ENCODE measurements around the gene YBX2. TPM values are rescaled to one million over a fixed set of nuclear protein-coding genes. Genes with fewer than 3 reads are reported as not detected.

The YBX2 gene
- total RNA-seq, 1 donor from 2014 or later: 14.6 TPM

- H3K4me3 Mint-ChIP-seq (ENCODE audit: unreplicated experiment): peak overlapping the region; percentile 65
- no peaks in the 10 kb centered on the region for H3K9me3 Mint-ChIP-seq (ENCODE audit: unreplicated experiment)
- H3K27ac Mint-ChIP-seq (ENCODE audit: unreplicated experiment): peak overlapping the region; percentile 86
- DNase-seq (ENCODE audit: low spot score): no peak
- peaks cover 36% of the 10 kb centered on the region for H3K36me3 Mint-ChIP-seq (ENCODE audit: low read depth, unreplicated experiment)
- H3K27me3 Mint-ChIP-seq (ENCODE audit: unreplicated experiment): peaks cover 17% of the 10 kb centered on the region
- peaks cover 28% of the 10 kb centered on the region for H3K4me1 Mint-ChIP-seq (ENCODE audit: unreplicated experiment)
- TF ChIP-seq CTCF (IDR thresholded peaks at IDR 0.05; ENCODE audit: unreplicated experiment): no peak
Observed at GRCh38 chr17:7318121-7318860, 23.9 kb upstream of the YBX2 start.

DNA sequence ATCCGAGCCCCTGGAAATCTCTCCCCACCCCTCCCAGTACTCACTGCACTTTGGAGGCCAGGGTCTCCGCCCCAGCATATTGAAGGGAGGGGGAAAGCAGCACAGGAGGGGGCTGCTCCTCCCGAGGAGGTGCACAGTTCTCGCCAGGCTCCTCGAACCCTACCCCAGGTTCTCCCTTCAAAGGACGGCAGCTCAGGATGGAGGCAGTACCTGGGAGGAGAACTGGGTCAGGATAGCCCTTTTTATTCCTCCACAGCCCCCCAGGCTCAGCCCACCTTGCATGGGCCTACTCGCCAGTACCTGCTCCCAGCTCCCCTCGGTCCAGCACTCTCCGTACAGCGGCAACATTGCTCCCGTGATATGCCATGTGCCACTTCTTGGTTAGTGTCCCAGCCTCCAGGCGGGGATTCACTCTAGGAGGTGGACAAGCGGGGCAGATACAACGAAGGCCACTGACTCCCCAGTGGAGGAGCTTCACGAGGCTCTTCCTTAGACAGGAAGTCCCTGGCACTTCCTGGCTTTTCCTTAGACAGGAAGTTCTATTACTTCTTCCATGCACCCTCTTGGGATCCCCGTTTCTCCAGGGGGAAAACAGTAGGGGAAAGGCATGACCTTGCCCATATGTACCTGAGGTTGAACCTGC is 22.8 kb upstream of the YBX2 start:
- Mint-ChIP-seq H3K4me3 (ENCODE audit: unreplicated experiment) (peak overlapping the region; percentile 70), H3K4me1 (ENCODE audit: unreplicated experiment) (peaks cover 32% of the 10 kb centered on the region), H3K9me3 (ENCODE audit: unreplicated experiment) (no peaks in the 10 kb centered on the region), H3K27ac (ENCODE audit: unreplicated experiment) (peak overlapping the region; percentile 86), H3K36me3 (ENCODE audit: low read depth, unreplicated experiment) (peaks cover 45% of the 10 kb centered on the region), H3K27me3 (ENCODE audit: unreplicated experiment) (peaks cover 20% of the 10 kb centered on the region)
- TF ChIP-seq CTCF (IDR thresholded peaks at IDR 0.05; ENCODE audit: unreplicated experiment): no peak
- DNase-seq (ENCODE audit: low spot score): no peak

- no peak for TF ChIP-seq CTCF (IDR thresholded peaks at IDR 0.05; ENCODE audit: unreplicated experiment)
- peak overlapping the region; percentile 88 for H3K4me3 Mint-ChIP-seq (ENCODE audit: unreplicated experiment)
- H3K9me3 Mint-ChIP-seq (ENCODE audit: unreplicated experiment): no peaks in the 10 kb centered on the region
- H3K4me1 Mint-ChIP-seq (ENCODE audit: unreplicated experiment): peaks cover 34% of the 10 kb centered on the region
- no peak for DNase-seq (ENCODE audit: low spot score)
- H3K27me3 Mint-ChIP-seq (ENCODE audit: unreplicated experiment): peaks cover 14% of the 10 kb centered on the region
- peaks cover 41% of the 10 kb centered on the region for H3K36me3 Mint-ChIP-seq (ENCODE audit: low read depth, unreplicated experiment)
- H3K27ac Mint-ChIP-seq (ENCODE audit: unreplicated experiment): peak overlapping the region; percentile 70
Observed at GRCh38 chr17:7315570-7316235, 21.3 kb upstream of the YBX2 start.

GRCh38 chr17:7314719-7315569 is 20.5 kb upstream of the YBX2 start, which contains the start of gene GPS2:
TSS of gene GPS2 (minus strand) at chr17:7315360. CDS start at chr17:7315052, 308 bp downstream.
- H3K9me3 Mint-ChIP-seq (ENCODE audit: unreplicated experiment): no peaks in the 10 kb centered on the region
- peaks cover 15% of the 10 kb centered on the region for H3K27me3 Mint-ChIP-seq (ENCODE audit: unreplicated experiment)
- peaks cover 41% of the 10 kb centered on the region for H3K4me1 Mint-ChIP-seq (ENCODE audit: unreplicated experiment)
- H3K4me3 Mint-ChIP-seq (ENCODE audit: unreplicated experiment): peak within 1 kb of the TSS; percentile 92
- peaks cover 48% of the 10 kb centered on the region for H3K36me3 Mint-ChIP-seq (ENCODE audit: low read depth, unreplicated experiment)
- no peak for TF ChIP-seq CTCF (IDR thresholded peaks at IDR 0.05; ENCODE audit: unreplicated experiment)
- peak; percentile 85 for DNase-seq (ENCODE audit: low spot score)
- H3K27ac Mint-ChIP-seq (ENCODE audit: unreplicated experiment): peak within 1 kb of the TSS; percentile 70
